TTC549 (cell line): Measurements from ENCODE around the gene AKAP17A.
"Not testable (repeated sequence)": the region's sequence is repeated elsewhere in the genome, so short reads cannot be mapped to it uniquely, and the experiment has no call there.

Experiments
- FAIRE-seq: peaks from 2 replicates; lab custom pipeline; 2012; peaks lifted over from hg19 to GRCh38; lab: Jason Lieb, UNC

AKAP17A gene, protein sequence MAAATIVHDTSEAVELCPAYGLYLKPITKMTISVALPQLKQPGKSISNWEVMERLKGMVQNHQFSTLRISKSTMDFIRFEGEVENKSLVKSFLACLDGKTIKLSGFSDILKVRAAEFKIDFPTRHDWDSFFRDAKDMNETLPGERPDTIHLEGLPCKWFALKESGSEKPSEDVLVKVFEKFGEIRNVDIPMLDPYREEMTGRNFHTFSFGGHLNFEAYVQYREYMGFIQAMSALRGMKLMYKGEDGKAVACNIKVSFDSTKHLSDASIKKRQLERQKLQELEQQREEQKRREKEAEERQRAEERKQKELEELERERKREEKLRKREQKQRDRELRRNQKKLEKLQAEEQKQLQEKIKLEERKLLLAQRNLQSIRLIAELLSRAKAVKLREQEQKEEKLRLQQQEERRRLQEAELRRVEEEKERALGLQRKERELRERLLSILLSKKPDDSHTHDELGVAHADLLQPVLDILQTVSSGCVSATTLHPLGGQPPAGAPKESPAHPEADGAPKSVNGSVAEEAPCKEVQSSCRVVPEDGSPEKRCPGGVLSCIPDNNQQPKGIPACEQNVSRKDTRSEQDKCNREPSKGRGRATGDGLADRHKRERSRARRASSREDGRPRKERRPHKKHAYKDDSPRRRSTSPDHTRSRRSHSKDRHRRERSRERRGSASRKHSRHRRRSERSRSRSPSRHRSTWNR

DNA sequence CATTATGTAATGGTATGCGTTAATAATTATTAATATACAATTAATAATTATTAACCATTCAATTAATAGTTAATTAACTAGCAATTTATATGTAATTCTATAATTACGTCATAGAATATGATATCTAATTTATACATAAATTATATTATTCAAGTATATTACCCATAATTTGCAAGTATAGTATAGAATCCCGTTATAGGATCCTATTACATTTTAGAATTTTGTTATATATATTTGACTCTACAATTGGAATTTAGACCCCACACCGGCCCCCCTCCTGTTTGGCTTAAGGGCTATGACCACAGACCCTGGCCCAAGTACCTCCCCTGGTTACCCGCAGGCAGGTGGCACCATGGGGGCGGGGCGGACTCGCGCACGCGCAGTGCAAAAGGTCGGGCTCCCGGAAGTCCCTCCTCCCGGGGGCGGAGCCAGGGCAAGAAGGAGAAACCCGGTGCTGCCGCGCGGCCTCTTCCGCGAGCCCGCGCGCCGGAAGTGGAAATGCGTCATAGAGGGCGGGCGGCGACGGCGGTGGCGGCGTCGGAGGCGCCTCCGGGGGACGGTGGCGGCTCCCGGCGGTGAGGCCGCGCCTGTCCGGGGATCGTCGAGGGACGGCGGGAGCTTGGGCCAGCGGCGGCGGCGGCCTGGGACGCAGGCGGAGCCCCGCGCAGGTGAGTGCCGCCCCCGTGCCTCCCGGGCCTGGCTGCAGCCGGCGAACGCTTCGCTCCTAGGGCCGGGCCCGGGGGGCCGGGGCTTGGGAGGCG is at the start of gene AKAP17A:
Gene AKAP17A (plus strand): TSS at position 503 of the 761 bp plus-strand sequence. CDS start 1,859 bp downstream, outside the sequence.
- no peak for FAIRE-seq

DNA sequence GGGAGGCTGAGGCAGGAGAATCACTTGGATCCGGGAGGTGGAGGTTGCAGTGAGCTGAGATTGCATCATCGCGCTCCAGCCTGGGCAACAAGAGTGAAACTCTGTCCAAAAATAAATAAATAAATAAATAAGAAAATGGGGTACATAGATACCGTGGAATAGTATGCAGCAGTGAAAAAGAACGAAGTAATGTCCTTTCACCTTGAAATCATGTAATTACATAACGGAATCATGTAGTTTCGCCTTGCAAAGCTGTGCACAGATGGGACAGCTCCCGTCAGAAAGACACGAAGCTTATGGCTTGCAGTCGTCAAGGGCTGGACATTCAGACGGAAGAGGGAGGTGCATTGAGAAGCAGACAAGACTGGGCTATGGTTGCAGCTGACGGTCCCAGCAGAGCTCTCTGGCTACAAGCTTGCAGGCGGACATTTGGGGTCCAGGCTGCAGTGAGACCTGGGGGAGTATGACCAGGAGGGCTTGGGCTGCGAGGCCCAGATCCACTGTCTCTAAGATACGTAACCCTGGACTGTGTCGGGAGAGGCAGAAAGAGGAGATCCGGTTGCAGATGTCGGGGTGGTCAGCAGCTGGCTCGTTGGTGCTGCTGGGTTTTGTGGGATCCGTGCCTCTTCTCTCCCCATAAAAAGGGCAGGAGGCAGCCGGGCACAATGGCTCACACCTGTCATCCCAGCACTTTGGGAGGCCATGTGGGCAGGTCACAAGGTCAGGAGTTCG is 48.2 kb upstream of the AKAP17A start:
- no peak for FAIRE-seq

DNA sequence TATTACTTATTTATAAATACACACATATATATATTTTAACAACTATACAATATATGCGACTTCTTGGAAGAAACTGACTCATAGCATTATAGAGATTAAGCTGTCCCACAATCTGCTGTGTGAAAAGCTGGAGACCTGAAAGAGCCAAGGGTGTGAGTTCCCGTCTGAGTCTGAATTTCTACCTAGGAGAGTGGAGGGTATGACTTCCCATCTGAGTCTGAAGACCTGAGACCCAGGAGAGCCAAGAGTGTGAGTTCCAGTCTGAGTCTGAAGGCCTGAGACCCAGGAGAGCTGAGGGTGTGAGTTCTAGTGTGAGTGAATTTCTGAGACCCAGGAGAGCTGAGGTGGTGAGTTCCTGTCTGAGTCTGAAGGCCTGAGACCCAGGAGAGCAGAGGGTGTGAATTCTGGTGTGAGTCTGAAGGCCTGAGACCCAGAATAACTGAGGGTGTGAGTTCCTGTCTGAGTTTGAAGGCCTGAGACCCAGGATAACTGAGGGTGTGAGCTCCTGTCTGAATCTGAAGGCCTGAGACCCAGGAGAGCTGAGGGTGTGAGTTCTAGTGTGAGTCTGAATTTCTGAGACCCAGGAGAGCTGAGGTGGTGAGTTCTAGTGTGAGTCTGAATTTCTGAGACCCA is 45.5 kb upstream of the AKAP17A start:
- no peak for FAIRE-seq

DNA sequence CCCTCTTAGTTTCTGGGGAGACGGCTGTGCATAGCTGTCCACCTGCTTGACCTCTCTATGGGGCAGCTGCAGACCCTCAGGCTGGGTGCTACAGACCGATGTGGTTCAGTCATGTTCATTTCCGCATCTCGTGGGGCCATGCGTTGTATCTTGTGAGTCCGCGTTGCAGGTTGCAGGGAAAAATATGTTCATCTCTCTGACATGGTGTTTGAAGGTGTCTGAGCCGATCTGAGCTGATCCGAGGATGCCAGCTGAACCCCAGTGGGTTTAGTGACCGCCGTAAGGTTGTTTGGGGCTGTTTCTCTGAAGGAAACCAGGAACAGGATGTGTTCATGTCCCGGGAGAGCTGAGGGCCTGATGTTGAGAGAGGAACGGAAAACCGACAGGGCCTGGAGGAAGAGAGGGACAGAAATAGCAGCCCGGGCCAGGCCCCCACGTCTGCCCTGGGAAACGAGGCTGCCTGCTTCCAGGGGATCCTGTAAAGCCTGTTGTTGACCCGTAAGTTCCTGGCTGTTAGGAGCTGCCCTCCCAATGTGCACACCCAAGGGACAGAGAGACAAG is 44.6 kb upstream of the AKAP17A start:
- no peak for FAIRE-seq

DNA sequence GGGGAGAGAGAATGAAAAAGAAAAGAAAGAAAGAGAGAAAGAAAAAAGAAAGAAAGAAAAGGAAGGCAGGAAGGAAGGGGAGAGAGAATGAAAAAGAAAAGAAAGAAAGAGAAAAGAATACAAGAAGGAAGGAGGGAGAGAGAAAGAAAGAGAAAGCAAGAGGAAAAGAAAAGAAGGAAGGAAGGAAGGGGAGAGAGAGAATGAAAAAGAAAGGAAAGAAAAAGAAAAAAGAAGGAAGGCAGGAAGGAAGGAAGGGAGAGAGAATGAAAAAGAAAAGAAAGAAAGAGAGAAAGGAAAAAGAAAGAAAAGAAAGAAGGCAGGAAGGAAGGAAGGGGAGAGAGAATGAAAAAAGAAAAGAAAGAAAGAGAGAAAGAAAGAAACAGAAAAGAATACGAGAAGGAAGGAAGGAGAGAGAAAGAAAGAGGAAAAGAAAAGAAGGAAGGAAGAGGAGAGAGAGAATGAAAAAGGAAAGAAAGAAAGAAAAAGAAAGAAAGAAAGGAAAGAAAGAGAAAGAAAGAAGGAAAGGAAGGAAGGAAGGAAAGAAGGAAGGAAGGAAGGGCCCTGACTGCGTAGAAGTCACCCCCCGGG is 39.4 kb upstream of the AKAP17A start:
- no peak for FAIRE-seq

DNA sequence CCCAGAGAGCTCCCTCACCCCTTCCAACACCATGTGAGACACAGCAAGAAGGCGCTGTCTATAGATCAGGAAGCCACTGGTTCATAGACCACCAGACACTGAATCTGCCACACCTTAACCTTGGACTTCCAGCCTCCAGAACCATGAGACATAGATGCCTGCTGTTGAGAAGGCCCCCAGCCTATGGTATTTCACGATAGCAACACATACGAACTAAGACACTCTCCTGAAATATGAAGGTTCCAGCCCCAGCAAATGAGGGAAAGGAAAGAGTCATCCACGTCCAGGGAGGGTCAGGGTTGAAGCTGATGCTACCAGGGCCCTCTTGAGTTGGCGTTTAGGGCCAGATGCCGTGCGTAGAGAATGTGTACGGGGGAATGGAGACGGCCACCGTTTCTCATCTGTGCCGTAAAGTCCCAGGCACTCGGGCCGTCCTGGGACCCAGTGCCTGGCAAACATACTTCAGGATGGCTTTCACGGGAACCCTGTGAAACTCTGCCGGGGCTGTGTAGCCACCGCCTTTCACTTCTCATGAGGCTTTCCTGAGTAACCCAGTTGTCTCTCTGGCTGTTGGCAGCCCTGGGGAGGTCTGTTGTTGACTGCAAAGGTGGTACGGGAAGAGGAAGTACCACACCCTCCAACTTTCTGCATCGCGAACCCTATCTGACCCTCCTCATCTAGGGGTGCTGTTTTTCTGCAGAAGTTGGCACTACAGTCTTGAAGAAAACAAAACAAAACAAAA is 36.8 kb upstream of the AKAP17A start:
- no peak for FAIRE-seq

DNA sequence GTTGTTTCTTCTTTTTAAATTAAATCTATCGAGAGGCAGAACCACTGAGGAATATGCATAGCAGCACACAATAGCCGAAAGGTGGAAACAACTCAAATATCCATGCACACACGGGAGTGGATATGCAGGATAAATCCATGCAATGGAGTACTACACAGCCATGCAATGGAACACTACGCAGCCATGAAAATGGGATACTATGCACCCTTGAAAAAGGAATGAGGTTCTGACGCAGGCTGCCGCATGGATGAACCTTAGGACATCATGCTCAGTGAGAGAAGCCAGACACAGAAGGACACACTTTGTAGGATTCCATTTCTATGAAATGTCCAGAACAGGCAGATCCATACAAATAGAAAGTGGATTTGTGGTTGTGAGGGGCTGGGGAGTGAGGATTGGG is 36.0 kb upstream of the AKAP17A start:
- FAIRE-seq = no peak

DNA sequence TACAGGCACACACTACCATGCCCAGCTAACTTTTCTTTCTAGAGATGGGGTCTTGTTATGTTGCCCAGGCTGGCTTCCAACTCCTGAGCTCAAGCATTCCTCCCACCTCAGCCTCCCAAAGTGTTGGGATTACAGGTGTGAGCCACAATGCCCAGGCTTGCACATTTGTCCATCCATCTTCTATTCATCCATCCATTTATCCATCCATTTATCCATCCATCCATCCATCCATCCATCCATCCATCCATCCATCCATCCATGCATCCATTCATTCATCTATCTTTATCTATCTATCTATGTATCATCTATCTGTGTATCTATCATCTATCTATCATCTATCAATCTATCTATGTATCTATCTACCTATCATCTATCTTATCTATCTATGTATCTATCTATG is 34.0 kb upstream of the AKAP17A start:
- not testable (repeated sequence) for FAIRE-seq

DNA sequence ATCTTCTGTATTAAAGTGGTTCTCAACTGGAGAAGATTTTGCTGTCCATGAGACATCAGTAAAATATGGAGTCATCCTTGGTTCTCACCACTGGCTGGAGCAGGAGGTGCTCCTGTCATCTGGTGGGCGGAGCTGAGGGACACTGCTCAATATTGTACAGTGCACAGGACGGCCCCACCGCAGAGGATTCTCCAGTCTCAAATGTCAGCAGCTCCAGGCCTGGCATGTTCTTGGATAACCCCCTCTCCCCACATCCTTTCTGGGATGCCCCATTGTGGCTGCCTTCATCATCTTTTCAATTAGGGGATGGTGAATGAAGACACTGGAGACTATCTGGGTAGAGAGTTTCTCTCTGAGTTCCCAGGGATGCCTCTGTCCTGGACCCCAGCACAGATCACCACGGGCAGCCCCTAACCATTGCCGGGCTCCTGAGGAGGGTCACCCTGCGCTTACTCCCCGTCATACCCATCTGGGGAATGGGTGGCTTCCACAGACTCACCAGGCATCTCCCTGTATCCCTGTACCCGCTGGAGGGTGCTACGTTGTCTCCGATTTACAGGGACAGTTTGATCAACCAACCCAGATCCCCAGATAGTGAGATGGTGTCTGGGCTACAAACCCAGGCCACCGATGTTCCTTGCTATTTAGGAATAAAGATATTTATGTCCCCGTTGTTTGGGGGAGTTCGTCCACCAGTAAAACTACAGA is 32.5 kb upstream of the AKAP17A start:
- no peak for FAIRE-seq

DNA sequence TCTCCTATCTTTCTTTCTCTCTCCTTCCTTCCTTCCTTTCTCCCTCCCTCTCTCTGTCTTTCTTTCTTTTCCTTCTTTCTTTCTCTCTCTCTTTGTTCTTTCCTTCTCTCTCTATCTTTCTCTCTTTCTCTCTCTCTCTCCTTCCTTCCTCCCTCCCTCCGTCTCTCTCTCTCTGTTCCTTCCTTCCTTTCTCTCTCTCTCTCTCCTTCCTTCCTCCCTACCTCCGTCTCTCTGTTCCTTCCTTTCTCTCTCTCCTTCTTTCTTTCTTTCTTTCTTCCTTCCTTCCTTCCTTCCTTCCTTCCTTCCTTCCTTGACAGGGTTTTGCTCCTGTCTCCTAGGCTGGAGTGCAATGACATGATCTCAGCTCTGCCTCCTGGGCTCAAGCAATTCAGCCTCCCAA is 30.2 kb upstream of the AKAP17A start:
- FAIRE-seq = no peak

DNA sequence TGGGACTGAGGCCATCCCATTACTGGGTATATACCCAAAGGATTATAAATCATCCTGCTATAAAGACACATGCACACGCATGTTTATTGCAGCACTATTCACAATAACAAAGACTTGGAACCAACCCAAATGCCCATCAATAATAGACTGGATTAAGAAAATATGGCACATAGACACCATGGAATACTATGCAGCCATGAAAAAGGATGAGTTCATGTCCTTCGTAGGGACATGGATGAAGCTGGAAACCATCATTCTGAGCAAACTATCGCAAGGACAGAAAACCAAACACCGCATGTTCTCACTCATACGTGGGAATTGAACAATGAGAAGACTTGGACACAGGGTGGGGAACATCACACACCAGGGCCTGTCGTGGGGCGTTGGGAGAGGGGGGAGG is 27.3 kb upstream of the AKAP17A start:
- not testable (repeated sequence) for FAIRE-seq

DNA sequence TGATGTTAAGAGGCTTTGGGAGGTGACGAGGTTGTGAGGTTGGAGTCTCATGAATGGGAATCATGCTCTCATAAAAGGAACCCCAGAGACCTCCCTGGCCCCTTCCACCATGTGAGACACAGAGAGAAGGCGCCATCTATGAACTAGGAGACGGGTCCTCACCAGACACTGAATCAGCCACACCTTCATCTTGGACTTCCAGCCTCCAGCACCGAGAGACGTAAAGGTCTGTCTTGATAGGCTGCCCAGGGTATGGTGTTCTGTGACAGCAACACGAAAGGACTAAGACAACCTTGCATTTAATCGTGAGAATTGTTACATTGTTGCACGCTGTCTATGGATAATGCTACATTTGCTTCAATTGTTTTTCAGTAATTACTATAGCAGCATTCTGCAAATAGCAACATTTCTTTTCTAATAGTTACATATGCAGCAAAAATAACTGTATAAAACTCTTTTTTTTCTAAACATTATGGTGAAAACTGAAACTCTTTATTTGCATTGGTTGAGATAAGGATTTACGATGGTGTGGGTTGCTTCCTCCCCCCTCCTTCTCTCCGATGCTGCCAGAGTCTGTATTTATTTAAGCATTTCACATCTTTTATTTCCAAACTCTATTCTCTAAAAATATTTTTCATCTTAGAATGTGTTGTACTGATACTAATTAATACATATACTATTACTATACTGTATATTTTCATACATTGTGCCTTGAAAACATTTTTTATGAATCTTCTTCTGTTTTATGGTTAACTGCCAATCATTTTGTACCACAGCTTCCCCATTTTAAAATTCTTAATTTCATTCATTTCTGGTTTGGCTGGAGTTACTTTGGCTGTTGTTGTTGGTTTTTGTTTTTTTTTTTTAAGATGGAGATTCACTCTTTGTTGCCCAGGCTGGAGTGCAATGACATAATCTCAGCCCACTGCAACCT is 26.4 kb upstream of the AKAP17A start:
- no peak for FAIRE-seq

DNA sequence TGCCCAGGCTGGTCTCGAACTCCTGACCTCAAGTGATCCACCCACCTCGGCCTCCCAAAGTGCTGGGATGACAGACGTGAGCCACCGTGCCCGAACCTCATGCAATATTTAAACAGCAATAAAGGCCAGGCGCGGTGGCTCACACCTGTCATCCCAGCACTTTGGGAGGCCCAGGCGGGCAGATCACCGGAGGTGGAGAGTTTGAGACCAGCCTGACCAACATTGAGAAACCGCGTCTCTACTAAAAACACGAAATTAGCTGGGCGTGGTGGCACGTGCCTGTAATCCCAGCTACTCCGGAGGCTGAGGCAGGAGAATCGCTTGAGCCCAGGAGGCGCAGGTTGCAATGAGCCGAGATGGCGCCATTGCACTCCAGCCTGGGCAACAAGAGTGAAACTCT is 17.2 kb upstream of the AKAP17A start:
- FAIRE-seq = not testable (repeated sequence)

DNA sequence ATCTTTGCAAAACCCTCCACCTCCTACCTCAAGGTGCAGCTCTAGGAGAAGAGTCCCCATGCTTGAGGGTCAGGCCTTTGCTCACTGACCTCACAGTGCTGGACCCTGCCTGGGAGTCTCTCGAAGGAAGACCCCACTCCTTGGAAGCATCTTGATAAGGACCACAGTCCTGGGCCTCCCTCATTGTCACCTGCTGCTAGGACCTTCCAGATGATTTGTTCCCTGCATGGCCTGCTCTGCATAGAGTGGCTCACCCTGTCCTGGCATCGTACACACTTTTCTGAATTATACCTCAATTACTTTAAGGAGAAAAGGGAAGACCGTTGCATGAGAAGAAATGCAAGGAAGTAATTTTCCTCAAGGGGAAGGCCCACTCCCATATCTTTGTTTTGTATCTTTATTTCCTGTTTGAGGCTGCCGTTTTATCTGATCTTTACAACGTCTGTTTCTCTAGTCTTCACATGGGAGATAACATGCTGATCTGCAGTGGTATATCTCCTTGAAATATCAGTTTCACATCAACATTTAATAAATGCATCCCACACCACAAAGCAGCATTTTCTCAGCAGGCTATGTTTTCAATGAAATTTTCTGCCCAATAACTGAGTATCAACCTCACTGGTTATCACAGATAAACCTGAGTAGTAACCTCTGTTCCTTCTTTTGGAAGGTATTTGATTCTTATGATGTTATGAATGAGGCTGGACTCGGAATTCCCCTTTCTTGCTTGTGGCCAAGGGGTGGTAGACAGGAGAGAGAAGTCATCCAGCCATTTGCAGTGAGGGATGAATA is 15.0 kb upstream of the AKAP17A start:
- FAIRE-seq = no peak

DNA sequence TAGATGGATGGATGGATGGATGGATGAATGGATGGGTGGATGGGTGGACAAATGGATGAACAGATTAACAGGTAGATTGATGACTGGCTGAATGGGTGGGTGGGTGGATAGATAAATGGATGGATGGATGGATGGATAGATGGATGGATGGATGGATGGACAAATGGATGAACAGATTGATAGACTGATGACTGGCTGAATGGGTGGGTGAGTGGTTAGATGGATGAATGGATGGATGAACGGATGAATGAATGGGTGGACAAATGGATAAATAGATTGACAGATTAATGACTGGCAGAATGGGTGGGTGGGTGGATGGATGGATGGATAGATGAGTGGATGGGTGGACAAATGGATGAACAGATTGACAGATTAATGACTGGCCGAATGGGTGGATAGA is 13.6 kb upstream of the AKAP17A start:
- FAIRE-seq = no peak

DNA sequence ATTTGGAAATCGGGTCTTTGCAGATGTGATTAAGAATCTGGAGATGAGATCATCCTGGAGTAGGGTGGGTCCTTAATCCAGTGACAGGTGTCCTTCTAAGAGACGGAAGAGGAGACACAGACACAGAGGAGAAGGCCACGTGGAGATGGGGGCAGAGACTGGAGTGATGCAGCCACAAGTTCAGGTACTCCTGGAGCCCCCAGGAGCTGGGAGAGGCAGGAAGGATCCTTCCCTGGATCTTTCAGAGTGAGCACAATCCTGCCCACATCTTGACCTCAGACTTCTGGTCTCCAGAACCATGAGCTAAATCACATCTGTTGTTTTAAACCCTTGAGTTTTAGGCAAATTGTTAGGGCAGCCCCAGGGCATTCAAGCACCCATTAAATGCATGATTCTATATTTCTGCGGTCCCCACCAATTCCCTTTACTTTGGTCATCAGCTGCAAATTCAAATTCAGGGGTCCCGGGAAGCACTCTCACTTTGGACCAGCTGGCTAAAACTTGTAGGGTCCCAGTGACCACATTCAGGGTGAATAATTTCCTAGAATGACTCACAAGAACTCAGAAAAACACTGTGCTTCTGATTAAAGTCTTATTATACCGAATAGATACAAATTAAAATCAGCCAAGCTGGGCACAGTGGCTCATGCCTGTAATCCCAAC is 12.8 kb upstream of the AKAP17A start:
- FAIRE-seq = no peak

DNA sequence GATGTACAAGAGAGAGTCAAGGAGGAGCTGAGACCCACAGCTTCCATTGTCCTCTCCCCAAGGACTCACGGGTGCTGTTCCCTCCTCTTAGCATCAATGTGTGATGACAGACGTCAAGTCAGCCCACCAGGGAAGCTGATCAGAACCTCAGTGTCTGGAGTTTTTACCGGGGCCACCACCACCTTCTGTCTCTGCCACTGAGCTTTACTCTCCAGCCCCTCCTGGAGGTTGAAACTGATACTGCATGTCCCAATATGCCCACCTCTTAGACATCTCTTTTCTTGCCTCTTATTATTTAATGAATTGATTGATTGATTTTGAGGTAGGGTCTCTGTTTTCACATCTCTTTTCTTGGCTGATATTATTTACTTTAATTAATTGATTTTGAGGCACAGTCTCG is 10.3 kb upstream of the AKAP17A start:
- FAIRE-seq = no peak
